ENCODE data around the gene SLC26A9. TPM values are rescaled to one million over a fixed set of nuclear protein-coding genes. Genes with fewer than 3 reads are reported as not detected.

SLC26A9 gene
- total and polyA plus RNA-seq, 10 of the 15 experiments (the other 5 are each of a cell fraction or from before 2014, with no cell fraction given): 0.09 to 0.40 (median 0.17) TPM

DNA sequence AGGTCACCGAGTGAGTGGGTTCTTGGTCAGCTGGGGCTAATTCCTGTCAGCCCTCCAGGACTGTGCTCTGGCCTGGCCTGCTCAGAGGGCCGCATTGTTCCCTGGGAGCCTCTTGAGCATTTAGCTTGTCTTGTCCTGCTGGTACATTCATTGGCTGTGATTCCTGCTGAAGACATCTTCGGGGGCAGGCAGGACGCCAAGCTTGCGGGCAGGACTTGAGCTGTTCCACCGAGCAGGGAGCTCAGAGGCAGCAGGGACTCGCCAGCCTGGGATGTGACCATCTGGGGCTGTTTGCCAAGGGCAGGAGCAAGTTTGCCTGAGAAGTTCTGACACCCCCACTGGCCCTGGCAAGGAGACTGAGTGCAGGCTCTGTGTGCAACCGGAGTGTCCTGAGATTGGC, 7.0 kb upstream of the SLC26A9 start:
- CTCF ChIA-PET: interaction anchor here (0.9 to 1.6 kb wide), 2 partner anchors 10 to 27 kb away, joined by 3 read pairs; no protein-coding TSS in a partner anchor
- no peaks in the 10 kb centered on the region for H3K79me2 ChIP-seq (ENCODE audit: control insufficient read depth, insufficient read depth, low read length)
- H3K27me3 ChIP-seq (replicated peaks in 1 of 2; ENCODE audit: control insufficient read depth in 2 of 2, insufficient read depth in 2 of 2, low read length in 1 of 2): peaks cover 0 to 2% of the 10 kb centered on the region in 2 experiments; a peak in 1 of 4 replicates
- no peak overlapping the region for H3K4me2 ChIP-seq (ENCODE audit: control insufficient read depth, insufficient read depth)
- no peak overlapping the region for H3K9ac ChIP-seq (ENCODE audit: control insufficient read depth, insufficient read depth, low read length)
- SMC1A ChIA-PET (ENCODE audit: uncharacterized antibody, unreplicated experiment): interaction anchor here (0.9 kb wide), 1 partner anchor 28 kb away, joined by 3 read pairs; no protein-coding TSS in a partner anchor
- DNase-seq (ENCODE audit: low read depth, low spot score) (no peak), FAIRE-seq (no peak), ATAC-seq (no peak)
- BruUV-seq (replicated peaks): no TSS peak
- no peaks in the 10 kb centered on the region for H4K20me1 ChIP-seq (ENCODE audit: control insufficient read depth, insufficient read depth)
- H3K4me1 ChIP-seq (ENCODE audit: control insufficient read depth, insufficient read depth, low read length): no peaks in the 10 kb centered on the region
- RAD21 ChIA-PET (ENCODE audit: unreplicated experiment): interaction anchor here (1.1 kb wide), 1 partner anchor 27 kb away, joined by 4 read pairs; no protein-coding TSS in a partner anchor
- H3K27ac ChIP-seq (ENCODE audit: control insufficient read depth, insufficient read depth): no peak overlapping the region
- no peak overlapping the region for H2AFZ ChIP-seq (ENCODE audit: control insufficient read depth, low read depth, low read length)
- in situ Hi-C loops (cut with MboI) (no loop called here), intact Hi-C loops (cut with micrococcal nuclease; ENCODE audit: unreplicated experiment) (no loop called here)
- H3K36me3 ChIP-seq (ENCODE audit: control insufficient read depth in 2 of 2, insufficient read depth in 2 of 2, low read length in 1 of 2): no peaks in the 10 kb centered on the region
- no peaks in the 10 kb centered on the region for H3K9me3 ChIP-seq (replicated peaks; ENCODE audit: control insufficient read depth, insufficient read depth, low read length)
- POLR2A ChIA-PET: no interaction called here
- H3K4me3 ChIP-seq: no peak overlapping the region
- 40% methylated on average over 8 of the region's 8 CpGs for WGBS (ENCODE audit: insufficient coverage, insufficient replicate concordance, low lambda C conversion rate, missing lambda C conversion rate)
- TF ChIP-seq RAD21 (IDR thresholded peaks at IDR 0.05; ENCODE audit: insufficient read depth, low read depth, low read length) (no peak), MTA2 (IDR thresholded peaks at IDR 0.05; ENCODE audit: low read depth) (no peak), EGR1 (IDR thresholded peaks at IDR 0.05; ENCODE audit: borderline replicate concordance in 1 of 2, low read depth in 2 of 2, low read length in 2 of 2) (no peak), FOXK2 (IDR thresholded peaks at IDR 0.05) (no peak), GABPA (IDR thresholded peaks at IDR 0.05; ENCODE audit: low read depth) (no peak), TCF12 (IDR thresholded peaks at IDR 0.05; ENCODE audit: low read depth, low read length) (no peak), SREBF1 (IDR thresholded peaks at IDR 0.05; ENCODE audit: low read length) (no peak), SREBF2 (IDR thresholded peaks at IDR 0.05; ENCODE audit: low read length) (no peak), RELA (IDR thresholded peaks at IDR 0.05; ENCODE audit: borderline replicate concordance, partially characterized antibody) (no peak), ASH2L (IDR thresholded peaks at IDR 0.05; ENCODE audit: borderline replicate concordance, low read depth) (no peak), ZBTB4 (CRISPR knock-in tag; IDR thresholded peaks at IDR 0.05) (no peak), RCOR1 (conservative IDR thresholded peaks at IDR 0.05; ENCODE audit: low read depth, low read length) (no peak), SUPT20H (IDR thresholded peaks at IDR 0.05; ENCODE audit: borderline replicate concordance, control insufficient read depth, low read depth, low read length) (no peak), TARDBP (IDR thresholded peaks at IDR 0.05; ENCODE audit: borderline replicate concordance) (no peak)
